Neural cell (in vitro differentiated cells): ENCODE measurements around the gene SLC17A2. TPM values are rescaled to one million over a fixed set of nuclear protein-coding genes. Genes with fewer than 3 reads are reported as not detected.

Experiments used
- H2AFZ ChIP-seq: fragments of 200-600, 300-800 bp; sonication (generic), shearing (Covaris generic); 2 replicates; pipeline ENCODE4 v1.6.0; 2014; ENCODE audit warnings: low read depth, mild to moderate bottlenecking, antibody characterized with exemption, low read length, moderate library complexity
- H3F3A ChIP-seq: fragments of 200-600 bp; shearing (Covaris generic); 2 replicates; pipeline ENCODE4 v1.6.1; 2016; ENCODE audit warnings: mild to moderate bottlenecking, moderate library complexity, mixed read lengths, antibody characterized with exemption, low read length; ENCODE audit not compliant: insufficient read depth, poor library complexity, severe bottlenecking
- H3K27ac ChIP-seq: fragments of 200-600, 300-800 bp; sonication (generic), shearing (Covaris generic); 2 replicates; pipeline ENCODE4 v1.5.1; 2014; ENCODE audit warnings: mild to moderate bottlenecking, low read length, moderate library complexity
- H3K27me3 ChIP-seq: fragments of 300-800, 200-600 bp; sonication (generic), shearing (Covaris generic); 2 replicates; pipeline ENCODE4 v1.6.0; 2014; ENCODE audit warnings: mild to moderate bottlenecking, low read depth, low read length, moderate library complexity; ENCODE audit not compliant: insufficient read depth
- H3K36me3 ChIP-seq: fragments of 300-800, 200-600 bp; sonication (generic), shearing (Covaris generic); 2 replicates; pipeline ENCODE4 v1.5.1; 2014; ENCODE audit warnings: mild to moderate bottlenecking, antibody characterized with exemption, low read length, moderate library complexity; ENCODE audit not compliant: insufficient read depth
- H3K4me2 ChIP-seq: fragments of 300-800, 200-600 bp; sonication (generic), shearing (Covaris generic); 2 replicates; pipeline ENCODE4 v1.6.0; 2014; ENCODE audit warnings: mild to moderate bottlenecking, low read length
- H3K4me3 ChIP-seq: fragments of 300-800, 200-600 bp; sonication (generic), shearing (Covaris generic); 2 replicates; pipeline ENCODE4 v1.5.1; 2014; ENCODE audit warnings: mild to moderate bottlenecking, low read length, moderate library complexity
- H3K79me2 ChIP-seq: fragments of 200-600 bp; shearing (Covaris generic); replicated peaks from 2 replicates; pipeline ENCODE4 v1.6.0; 2014; ENCODE audit warnings: mild to moderate bottlenecking, low read length, moderate library complexity; ENCODE audit not compliant: insufficient read depth
- H3K9ac ChIP-seq: fragments of 300-800, 200-600 bp; sonication (generic), shearing (Covaris generic); 2 replicates; pipeline ENCODE4 v1.6.1; 2016; ENCODE audit warnings: mild to moderate bottlenecking, low read length, mixed read lengths
- H3K9me2 ChIP-seq: fragments of 200-600 bp; shearing (Covaris generic); 2 replicates; pipeline ENCODE4 v1.6.1; 2016; ENCODE audit warnings: mild to moderate bottlenecking, low read length, mixed read lengths; ENCODE audit not compliant: insufficient read depth
- H3K9me3 ChIP-seq: fragments of 200-600, 300-800 bp; sonication (generic), shearing (Covaris generic); 2 replicates; pipeline ENCODE4 v1.6.1; 2016; ENCODE audit warnings: mild to moderate bottlenecking, mixed run types, low read length, moderate library complexity, mixed read lengths
- H4K20me1 ChIP-seq: fragments of 200-600 bp; shearing (Covaris generic); 2 replicates; pipeline ENCODE4 v1.6.1; 2016; ENCODE audit warnings: mild to moderate bottlenecking, mixed run types; ENCODE audit not compliant: insufficient read depth
- CTCF ChIP-seq: fragments of 450-650 bp; IDR thresholded peaks from 2 replicates; pipeline ENCODE4 v1.5.1; 2014; ENCODE audit warnings: antibody characterized with exemption, mild to moderate bottlenecking, moderate library complexity; ENCODE audit not compliant: poor library complexity, severe bottlenecking
- EP300 ChIP-seq: fragments of 450-650 bp; conservative IDR thresholded peaks from 2 replicates; pipeline ENCODE4 v1.6.1; 2014; ENCODE audit warnings: antibody characterized with exemption, mild to moderate bottlenecking, moderate library complexity; ENCODE audit not compliant: poor library complexity, severe bottlenecking
- EZH2 ChIP-seq: fragments of 200-600, 300-800 bp; shearing (Covaris generic), sonication (generic); IDR thresholded peaks from 2 replicates; pipeline ENCODE4 v1.6.1; 2014; ENCODE audit warnings: antibody characterized with exemption, low read length, borderline replicate concordance, mild to moderate bottlenecking; ENCODE audit not compliant: insufficient read depth, poor library complexity, severe bottlenecking
- RAD21 ChIP-seq: fragments of 450-650 bp; conservative IDR thresholded peaks from 2 replicates; pipeline ENCODE4 v1.6.1; 2014; ENCODE audit warnings: antibody characterized with exemption, mild to moderate bottlenecking, moderate library complexity
- REST ChIP-seq: IDR thresholded peaks from 2 replicates; pipeline ENCODE4 v1.6.1; 2012; ENCODE audit warnings: borderline replicate concordance
- SMC3 ChIP-seq: fragments of 450-650 bp; conservative IDR thresholded peaks from 2 replicates; pipeline ENCODE4 v1.6.1; 2014; ENCODE audit warnings: antibody characterized with exemption, mild to moderate bottlenecking, moderate library complexity; ENCODE audit not compliant: poor library complexity
- TAF1 ChIP-seq: IDR thresholded peaks from 2 replicates; pipeline ENCODE4 v1.6.1; 2012; ENCODE audit warnings: low read depth
- polyA plus RNA-seq: library from polyadenylated mRNA; depleted of rRNA; stranded (reverse); fragments of >200 nt; gene quantifications from 2 replicates; pipeline ENCODE4 v1.2.3, GENCODE V29; 2014

The SLC17A2 gene
- polyA plus RNA-seq, 1 donor from 2014 or later = not detected

- Histone ChIP-seq H3F3A (no peaks in the 10 kb centered on the region), H3K9me2 (no peaks in the 10 kb centered on the region), H3K9ac (no peak overlapping the region), H3K4me2 (no peak overlapping the region), H3K36me3 (no peaks in the 10 kb centered on the region), H3K79me2 (no peaks in the 10 kb centered on the region), H3K9me3 (no peaks in the 10 kb centered on the region), H3K27ac (no peak overlapping the region), H3K27me3 (no peaks in the 10 kb centered on the region), H3K4me3 (no peak overlapping the region), H2AFZ (no peak overlapping the region), H4K20me1 (no peaks in the 10 kb centered on the region)
- TF ChIP-seq EZH2 = no peak
Observed at GRCh38 chr6:25898289-25898977, 32.1 kb downstream of the SLC17A2 start.

GRCh38 chr6:25896252-25896651 is 34.2 kb downstream of the SLC17A2 start:
- H3F3A ChIP-seq = no peaks in the 10 kb centered on the region
- H4K20me1 ChIP-seq = no peaks in the 10 kb centered on the region
- H3K4me2 ChIP-seq = no peak overlapping the region
- H3K27ac ChIP-seq = no peak overlapping the region
- no peaks in the 10 kb centered on the region for H3K36me3 ChIP-seq
- no peaks in the 10 kb centered on the region for H3K27me3 ChIP-seq
- no peaks in the 10 kb centered on the region for H3K79me2 ChIP-seq
- no peak overlapping the region for H3K4me3 ChIP-seq
- no peaks in the 10 kb centered on the region for H3K9me3 ChIP-seq
- no peak for TF ChIP-seq EP300
- TF ChIP-seq RAD21 = no peak
- no peaks in the 10 kb centered on the region for H3K9me2 ChIP-seq
- no peak overlapping the region for H3K9ac ChIP-seq
- no peak overlapping the region for H2AFZ ChIP-seq

DNA sequence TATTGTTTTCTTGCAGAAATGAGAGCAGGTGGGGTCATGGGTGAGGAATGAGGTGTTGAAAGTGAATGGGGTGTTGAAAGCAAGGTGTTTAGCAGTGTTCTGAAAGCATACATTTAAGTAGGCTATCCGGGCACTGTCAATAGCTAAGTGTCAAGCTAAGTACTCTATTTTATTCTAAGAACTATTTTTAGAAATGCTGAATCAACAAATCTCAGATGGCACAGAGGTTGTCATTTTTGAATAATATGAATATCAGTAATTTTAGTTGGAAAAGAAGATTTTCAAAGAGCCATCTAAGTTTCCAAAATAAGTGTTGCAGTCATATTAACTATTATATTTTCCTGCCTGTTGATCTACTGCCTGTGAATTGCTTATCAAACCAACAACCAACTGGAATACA is 34.7 kb downstream of the SLC17A2 start:
- H3K9me3 ChIP-seq = no peaks in the 10 kb centered on the region
- no peak overlapping the region for H3K4me2 ChIP-seq
- H3K4me3 ChIP-seq = no peak overlapping the region
- no peaks in the 10 kb centered on the region for H3K79me2 ChIP-seq
- no peaks in the 10 kb centered on the region for H3K27me3 ChIP-seq
- TF ChIP-seq TAF1 = no peak
- TF ChIP-seq CTCF = no peak
- no peak for TF ChIP-seq RAD21
- no peak for TF ChIP-seq EZH2
- no peak for TF ChIP-seq SMC3
- no peaks in the 10 kb centered on the region for H3K9me2 ChIP-seq
- H3K27ac ChIP-seq = no peak overlapping the region
- no peak overlapping the region for H2AFZ ChIP-seq
- H4K20me1 ChIP-seq = no peaks in the 10 kb centered on the region
- no peak overlapping the region for H3K9ac ChIP-seq
- no peaks in the 10 kb centered on the region for H3K36me3 ChIP-seq
- H3F3A ChIP-seq = no peaks in the 10 kb centered on the region

DNA sequence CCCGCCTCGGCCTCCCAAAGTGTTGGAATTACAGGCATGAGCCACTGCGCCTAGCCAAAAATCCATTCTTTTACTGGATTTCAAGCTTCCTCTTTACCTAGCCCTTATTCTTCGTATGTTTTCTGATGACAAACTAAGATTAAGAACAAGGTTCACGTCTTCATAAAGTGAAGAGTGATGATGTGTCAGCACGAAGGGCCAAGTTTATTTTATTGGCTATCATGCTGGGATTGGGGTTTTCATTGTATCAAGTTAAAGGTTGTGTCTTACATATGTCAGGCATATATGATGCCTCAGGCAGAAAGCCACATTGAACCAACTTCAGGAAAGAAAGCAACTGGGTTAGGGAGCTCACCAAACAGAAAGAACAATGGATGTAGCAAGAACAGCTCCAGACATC is 36.7 kb downstream of the SLC17A2 start:
- Histone ChIP-seq H3K36me3 (no peaks in the 10 kb centered on the region), H2AFZ (no peak overlapping the region), H3K27me3 (no peaks in the 10 kb centered on the region), H3K27ac (no peak overlapping the region), H3F3A (no peaks in the 10 kb centered on the region), H3K79me2 (no peaks in the 10 kb centered on the region), H4K20me1 (no peaks in the 10 kb centered on the region), H3K9me3 (no peaks in the 10 kb centered on the region), H3K9ac (no peak overlapping the region), H3K4me2 (no peak overlapping the region), H3K4me3 (no peak overlapping the region), H3K9me2 (no peaks in the 10 kb centered on the region)
- TF ChIP-seq REST = no peak
